Smooth muscle cell (in vitro differentiated cells): ENCODE measurements around the gene ZFAND2B. TPM values are rescaled to one million over a fixed set of nuclear protein-coding genes. Genes with fewer than 3 reads are reported as not detected.

Experiments used
- DNase-seq: peaks from one replicate; lab custom pipeline; 2025; ENCODE audit not compliant: unreplicated experiment; lab: John Stamatoyannopoulos, UW
- H2AFZ ChIP-seq: fragments of 200-600 bp; sonication (generic); 2 replicates; pipeline ENCODE4 v1.6.0; 2016; ENCODE audit warnings: antibody characterized with exemption, low read depth, mild to moderate bottlenecking
- H3F3A ChIP-seq: fragments of 200-600 bp; sonication (generic); 2 replicates; pipeline ENCODE4 v1.6.0; 2017; ENCODE audit warnings: antibody characterized with exemption, low read depth
- H3K27ac ChIP-seq: fragments of 200-600 bp; sonication (generic); 2 replicates; pipeline ENCODE4 v1.5.1; 2016; ENCODE audit warnings: low read depth, mild to moderate bottlenecking
- H3K27me3 ChIP-seq: fragments of 200-600 bp; sonication (generic); 2 replicates; pipeline ENCODE4 v1.6.1; 2016; ENCODE audit warnings: low read depth, mild to moderate bottlenecking
- H3K36me3 ChIP-seq: fragments of 200-600 bp; sonication (generic); 2 replicates; pipeline ENCODE4 v1.5.1; 2016; ENCODE audit warnings: low read depth
- H3K4me1 ChIP-seq: fragments of 200-600 bp; sonication (generic); 2 replicates; pipeline ENCODE4 v1.5.1; 2016; ENCODE audit warnings: low read depth
- H3K4me2 ChIP-seq: fragments of 200-600 bp; sonication (generic); 2 replicates; pipeline ENCODE4 v1.6.0; 2016; ENCODE audit warnings: mild to moderate bottlenecking
- H3K4me3 ChIP-seq: fragments of 200-600 bp; sonication (generic); 2 replicates; pipeline ENCODE4 v1.5.1; 2016; ENCODE audit warnings: mild to moderate bottlenecking
- H3K79me2 ChIP-seq: fragments of 200-600 bp; sonication (generic); 2 replicates; pipeline ENCODE4 v1.6.0; 2016; ENCODE audit warnings: low read depth, mild to moderate bottlenecking
- H3K9ac ChIP-seq: fragments of 200-600 bp; sonication (generic); 2 replicates; pipeline ENCODE4 v1.6.0; 2016; ENCODE audit warnings: low read depth
- H3K9me3 ChIP-seq: fragments of 200-600 bp; sonication (generic); replicated peaks from 2 replicates; pipeline ENCODE4 v1.5.1; 2016; ENCODE audit warnings: low read depth
- H4K20me1 ChIP-seq: fragments of 200-600 bp; sonication (generic); 2 replicates; pipeline ENCODE4 v1.6.0; 2016; ENCODE audit warnings: low read depth
- WGBS: methylation state at CpG from one replicate; pipeline ENCODE4 v1.1.7; 2016; ENCODE audit warnings: low lambda C conversion rate; 5-methylcytosine and 5-hydroxymethylcytosine counted together
- polyA plus RNA-seq: library from polyadenylated mRNA; unstranded; fragments of >200 nt; fragmentation: Nextera tagmentation; extraction: Ambion mirVana; gene quantifications from 2 replicates; pipeline ENCODE4 v1.2.1, GENCODE V29; 2016
- total RNA-seq: library from RNA; depleted of rRNA; stranded (reverse); fragments of >200 nt; gene quantifications from 2 replicates; pipeline ENCODE4 v1.2.3, GENCODE V29; 2014
- TF ChIP-seq, protein P1 (sequence below): fragments of 200-600 bp; sonication (generic); IDR thresholded peaks from 2 replicates; pipeline ENCODE4 v1.5.1; 2017; ENCODE audit warnings: borderline replicate concordance, mild to moderate bottlenecking, antibody characterized with exemption; ENCODE audit not compliant: insufficient read depth, poor library complexity, severe bottlenecking

Gene ZFAND2B
- total and polyA plus RNA-seq, 2 experiments from 2014 or later = 19.1 to 48.3 TPM

DNA sequence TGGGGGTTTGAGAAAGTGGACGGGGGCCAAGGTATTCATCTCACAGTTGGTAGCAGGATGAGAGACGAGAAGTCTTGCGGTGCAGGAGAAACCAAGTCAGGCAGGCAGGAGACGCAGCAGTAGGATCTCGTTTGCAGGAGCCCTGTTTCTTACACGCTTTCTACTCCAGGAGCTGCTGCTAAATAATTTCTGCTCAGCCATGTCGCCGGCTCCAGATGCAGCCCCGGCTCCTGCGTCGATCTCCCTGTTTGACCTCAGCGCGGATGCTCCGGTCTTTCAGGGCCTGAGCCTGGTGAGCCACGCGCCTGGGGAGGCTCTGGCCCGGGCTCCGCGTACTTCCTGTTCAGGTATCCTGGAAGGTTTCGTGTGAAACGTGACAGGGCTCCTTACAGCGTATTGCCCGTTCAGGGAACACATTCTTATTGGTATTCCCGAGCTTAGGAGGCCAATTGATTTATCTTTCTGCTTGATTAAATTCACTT lies 23.5 kb downstream of the ZFAND2B start:
- H3F3A ChIP-seq = peaks cover 7% of the 10 kb centered on the region
- H4K20me1 ChIP-seq = peaks cover 8% of the 10 kb centered on the region
- peaks cover 18% of the 10 kb centered on the region for H3K4me1 ChIP-seq
- DNase-seq = no peak
- H3K79me2 ChIP-seq = peaks cover 46% of the 10 kb centered on the region
- peak overlapping the region; percentile 96 for H3K27ac ChIP-seq
- H2AFZ ChIP-seq = peak overlapping the region; percentile 50
- WGBS = under 1% methylated on average over 24 of the region's 24 CpGs
- peak overlapping the region; percentile 99 for H3K4me2 ChIP-seq
- peaks cover 19% of the 10 kb centered on the region for H3K36me3 ChIP-seq
- no peaks in the 10 kb centered on the region for H3K9me3 ChIP-seq
- H3K9ac ChIP-seq = peak overlapping the region; percentile 96
- TF ChIP-seq, protein P1, sequence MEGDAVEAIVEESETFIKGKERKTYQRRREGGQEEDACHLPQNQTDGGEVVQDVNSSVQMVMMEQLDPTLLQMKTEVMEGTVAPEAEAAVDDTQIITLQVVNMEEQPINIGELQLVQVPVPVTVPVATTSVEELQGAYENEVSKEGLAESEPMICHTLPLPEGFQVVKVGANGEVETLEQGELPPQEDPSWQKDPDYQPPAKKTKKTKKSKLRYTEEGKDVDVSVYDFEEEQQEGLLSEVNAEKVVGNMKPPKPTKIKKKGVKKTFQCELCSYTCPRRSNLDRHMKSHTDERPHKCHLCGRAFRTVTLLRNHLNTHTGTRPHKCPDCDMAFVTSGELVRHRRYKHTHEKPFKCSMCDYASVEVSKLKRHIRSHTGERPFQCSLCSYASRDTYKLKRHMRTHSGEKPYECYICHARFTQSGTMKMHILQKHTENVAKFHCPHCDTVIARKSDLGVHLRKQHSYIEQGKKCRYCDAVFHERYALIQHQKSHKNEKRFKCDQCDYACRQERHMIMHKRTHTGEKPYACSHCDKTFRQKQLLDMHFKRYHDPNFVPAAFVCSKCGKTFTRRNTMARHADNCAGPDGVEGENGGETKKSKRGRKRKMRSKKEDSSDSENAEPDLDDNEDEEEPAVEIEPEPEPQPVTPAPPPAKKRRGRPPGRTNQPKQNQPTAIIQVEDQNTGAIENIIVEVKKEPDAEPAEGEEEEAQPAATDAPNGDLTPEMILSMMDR = no peak
- no peaks in the 10 kb centered on the region for H3K27me3 ChIP-seq
- H3K4me3 ChIP-seq = peak overlapping the region; percentile 99

DNA sequence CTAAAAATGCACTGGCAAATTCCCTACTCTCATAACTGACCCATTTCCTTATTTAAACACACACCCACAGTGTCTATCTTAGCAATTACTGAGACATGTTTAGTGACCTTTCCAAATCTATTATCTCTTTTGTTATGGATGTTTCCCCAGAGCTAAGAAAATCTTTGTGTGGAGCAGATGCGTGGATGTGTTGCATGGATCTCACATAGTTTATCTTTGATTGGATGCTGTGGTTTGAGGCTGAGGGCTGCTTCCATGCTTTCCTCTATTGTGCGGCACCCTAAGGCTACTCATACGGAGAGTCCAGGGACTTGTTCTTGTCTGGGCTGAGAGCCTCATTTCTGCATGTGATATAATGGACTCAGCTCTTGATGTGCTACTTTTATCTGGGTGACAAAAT lies 27.7 kb downstream of the ZFAND2B start:
- no peak overlapping the region for H3K4me2 ChIP-seq
- no peak for DNase-seq

DNA sequence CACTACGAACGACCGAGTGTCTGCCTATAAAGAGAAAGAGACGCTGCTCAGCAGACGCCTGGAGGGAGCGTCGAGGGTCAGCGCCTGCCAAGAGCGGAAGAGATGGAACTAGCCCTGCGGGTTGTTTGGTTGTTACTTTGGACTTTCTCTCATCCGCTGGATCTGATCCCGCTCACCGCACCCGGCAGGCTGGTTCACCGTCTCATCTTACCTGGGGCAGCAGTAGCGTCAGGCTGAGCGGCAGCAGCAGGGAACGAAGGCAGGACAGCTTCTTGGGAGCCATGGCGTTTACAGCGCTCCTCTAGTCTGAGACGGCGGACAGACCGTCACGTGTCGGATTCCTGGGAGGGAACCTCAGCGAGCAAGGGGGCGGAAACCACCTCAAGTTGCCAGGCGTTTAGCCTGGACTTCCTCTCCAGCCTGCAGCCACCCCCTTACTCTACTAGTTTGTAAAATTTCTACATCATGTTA lies 36.7 kb downstream of the ZFAND2B start:
- no peaks in the 10 kb centered on the region for H3F3A ChIP-seq
- no peak overlapping the region for H3K4me3 ChIP-seq
- no peak overlapping the region for H3K4me2 ChIP-seq
- no peak for DNase-seq
- H3K27me3 ChIP-seq = no peaks in the 10 kb centered on the region
- peaks cover 13% of the 10 kb centered on the region for H3K79me2 ChIP-seq
- H3K36me3 ChIP-seq = no peaks in the 10 kb centered on the region
- H2AFZ ChIP-seq = no peak overlapping the region
- WGBS = 87% methylated on average over 28 of the region's 28 CpGs
- no peak overlapping the region for H3K27ac ChIP-seq
- H4K20me1 ChIP-seq = no peaks in the 10 kb centered on the region
- TF ChIP-seq, protein P1 = no peak
- H3K4me1 ChIP-seq = peaks cover 6% of the 10 kb centered on the region
- no peaks in the 10 kb centered on the region for H3K9me3 ChIP-seq
- no peak overlapping the region for H3K9ac ChIP-seq

More for the DNA sequence above, 27.7 kb downstream of the ZFAND2B start:
- Histone ChIP-seq H2AFZ (no peak overlapping the region), H3K27me3 (no peaks in the 10 kb centered on the region), H3F3A (peaks cover 7% of the 10 kb centered on the region), H3K36me3 (peaks cover 19% of the 10 kb centered on the region), H3K4me1 (peaks cover 9% of the 10 kb centered on the region), H3K4me3 (no peak overlapping the region), H3K9ac (no peak overlapping the region), H3K9me3 (no peaks in the 10 kb centered on the region), H4K20me1 (no peaks in the 10 kb centered on the region), H3K79me2 (peaks cover 21% of the 10 kb centered on the region), H3K27ac (no peak overlapping the region)
- TF ChIP-seq, protein P1 = no peak
- 96% methylated on average over 3 of the region's 3 CpGs for WGBS

DNA sequence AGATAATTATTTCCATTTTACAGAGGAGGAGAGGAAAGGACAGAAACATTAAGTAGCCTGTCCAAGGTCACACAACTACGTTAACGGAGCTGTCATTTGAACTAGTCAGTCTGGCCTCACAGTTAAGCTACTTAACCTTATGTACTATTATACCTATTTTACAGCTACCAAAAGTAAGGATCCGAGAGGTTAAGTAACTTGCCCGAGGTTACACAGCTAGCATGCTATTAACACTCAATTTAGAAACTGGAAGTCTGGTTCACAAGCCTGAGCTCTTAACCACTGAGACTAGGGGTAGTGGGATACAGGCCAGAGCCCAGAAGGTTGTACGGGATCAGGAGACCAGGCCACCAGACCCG lies 38.2 kb downstream of the ZFAND2B start:
- Histone ChIP-seq H3K4me2 (peak overlapping the region; percentile 99), H3K79me2 (peaks cover 13% of the 10 kb centered on the region), H3F3A (peaks cover 8% of the 10 kb centered on the region), H3K9me3 (no peaks in the 10 kb centered on the region), H3K27ac (peak overlapping the region; percentile 87), H3K4me1 (peaks cover 10% of the 10 kb centered on the region), H2AFZ (peak overlapping the region; percentile 91), H4K20me1 (no peaks in the 10 kb centered on the region), H3K36me3 (no peaks in the 10 kb centered on the region), H3K4me3 (peak overlapping the region; percentile 86), H3K9ac (peak overlapping the region; percentile 96), H3K27me3 (no peaks in the 10 kb centered on the region)
- WGBS = 47% methylated on average over 6 of the region's 6 CpGs
- no peak for DNase-seq
- TF ChIP-seq, protein P1 = no peak
